ENCODE results near the gene MAPRE2.
"Not testable (repeated sequence)": the region's sequence is repeated elsewhere in the genome, so short reads cannot be mapped to it uniquely, and the experiment has no call there.

The MAPRE2 gene

DNA sequence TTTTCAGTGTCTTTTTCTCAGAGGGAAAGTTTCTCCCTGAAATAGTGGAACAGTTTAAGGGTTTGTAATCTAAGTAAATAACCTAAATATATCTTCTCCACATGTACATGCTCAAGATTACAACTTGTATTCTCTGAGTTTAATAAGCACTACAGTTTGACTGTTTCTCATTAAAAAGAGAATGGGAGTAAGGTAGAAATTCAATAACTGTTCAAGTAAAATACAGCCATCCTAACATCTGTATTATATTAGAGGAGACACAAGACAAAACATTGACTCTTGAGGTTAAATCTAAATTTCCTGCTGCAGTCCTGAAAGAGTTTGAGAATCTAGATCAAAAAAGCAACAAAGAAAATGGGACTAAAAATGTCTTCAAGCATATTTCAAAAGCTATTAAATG, 126.6 kb downstream of the MAPRE2 start:
- DNase-seq (ENCODE audit: extremely low spot score, insufficient read length, low read depth) (no peak), FAIRE-seq (no peak)

DNA sequence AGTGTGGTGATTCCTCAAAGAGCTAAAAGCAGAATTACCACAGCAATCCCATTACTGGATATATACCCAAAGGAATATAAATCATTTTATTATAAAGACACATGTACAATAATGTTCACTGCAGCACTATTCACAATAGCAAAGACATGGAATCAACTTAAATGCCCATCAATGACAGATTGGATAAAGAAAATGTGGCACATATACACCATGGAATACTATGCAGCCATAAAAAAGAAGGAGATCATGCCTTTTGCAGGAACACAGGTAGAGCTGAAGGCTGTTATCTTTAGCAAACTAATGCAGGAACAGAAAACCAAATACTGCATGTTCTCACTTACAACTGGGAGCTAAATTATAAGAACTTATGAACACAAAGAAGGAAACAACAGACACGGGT, 129.1 kb downstream of the MAPRE2 start:
- DNase-seq (ENCODE audit: extremely low spot score, insufficient read length, low read depth); FAIRE-seq: not testable (repeated sequence)

DNA sequence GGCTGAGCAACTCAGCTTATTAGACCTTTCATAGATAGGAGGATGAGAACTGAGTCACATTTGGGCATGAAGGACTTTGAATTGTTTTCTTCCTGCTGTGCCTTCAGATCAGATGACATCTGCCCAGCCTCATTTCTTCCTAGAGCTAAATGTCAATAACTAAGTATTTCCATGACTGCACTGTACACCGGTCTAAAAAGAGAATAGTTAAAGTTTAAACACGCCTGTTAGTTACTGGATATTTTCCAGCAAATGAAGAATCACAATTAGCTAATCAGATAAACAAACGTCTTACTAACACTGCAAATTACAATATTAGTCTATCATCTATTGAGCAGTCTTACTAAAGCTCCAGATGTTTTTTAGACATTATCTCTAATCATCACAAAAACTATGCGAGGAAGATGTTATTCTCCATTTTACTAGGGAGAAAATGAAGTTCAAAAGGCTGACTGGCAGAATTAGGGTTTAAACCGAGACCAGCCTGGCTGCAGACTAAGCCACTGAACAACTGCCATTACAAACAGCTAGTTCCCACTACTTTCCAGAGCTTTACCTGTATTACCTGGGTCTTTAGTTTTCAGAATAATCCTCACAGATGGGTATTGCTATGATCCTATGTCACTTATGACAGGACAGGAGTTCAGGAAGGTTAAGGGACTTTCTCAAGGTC, 130.2 kb downstream of the MAPRE2 start:
- DNase-seq (ENCODE audit: extremely low spot score, insufficient read length, low read depth) (no peak), FAIRE-seq (no peak)

DNA sequence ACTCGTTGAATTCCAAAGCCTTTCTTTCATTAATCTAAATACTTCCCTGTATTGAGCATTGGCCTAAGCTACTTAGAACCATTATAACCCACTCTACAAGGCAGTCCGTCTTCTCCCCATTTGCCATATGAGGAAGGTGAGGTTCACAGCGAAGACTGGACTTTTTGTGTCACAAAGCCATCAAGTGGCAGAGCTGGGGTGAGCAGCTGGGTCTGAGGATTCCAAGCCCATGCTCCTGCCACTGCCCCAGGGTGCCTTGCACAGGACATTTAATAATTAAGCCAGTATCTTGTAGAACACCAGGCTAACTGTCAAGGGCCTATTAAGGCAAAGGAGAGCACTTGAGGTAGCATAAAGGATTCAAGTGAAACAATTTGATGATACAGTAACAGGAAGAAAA, 130.8 kb downstream of the MAPRE2 start:
- FAIRE-seq (no peak), DNase-seq (ENCODE audit: extremely low spot score, insufficient read length, low read depth) (no peak)

DNA sequence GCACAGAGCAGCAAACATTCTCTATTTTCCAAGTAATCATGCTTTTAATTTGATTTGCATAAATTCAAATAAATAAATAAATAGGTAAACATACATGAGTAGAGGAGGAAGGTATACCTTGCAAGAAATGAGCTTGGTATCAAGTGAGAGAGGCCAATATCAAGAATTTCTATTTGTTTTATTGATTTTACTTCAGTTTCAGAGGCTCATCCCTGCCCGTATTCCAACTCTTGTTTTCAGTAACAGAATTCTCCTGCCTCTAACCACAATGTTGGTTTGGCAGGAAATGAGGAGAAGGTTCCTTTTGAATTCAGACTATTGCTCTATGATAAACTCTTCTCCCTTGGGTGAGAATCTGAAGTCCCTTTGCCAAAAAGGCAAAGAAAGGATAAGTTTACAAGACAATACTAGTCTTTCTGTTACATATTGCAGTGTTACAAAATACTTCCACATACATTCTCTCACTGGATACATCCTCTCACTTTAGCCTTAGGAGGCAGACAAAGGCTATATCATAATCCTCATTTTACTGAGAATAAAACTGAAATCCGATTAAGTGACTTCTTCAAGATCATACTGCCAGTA, 131.3 kb downstream of the MAPRE2 start:
- FAIRE-seq (no peak), DNase-seq (ENCODE audit: extremely low spot score, insufficient read length, low read depth) (no peak)

DNA sequence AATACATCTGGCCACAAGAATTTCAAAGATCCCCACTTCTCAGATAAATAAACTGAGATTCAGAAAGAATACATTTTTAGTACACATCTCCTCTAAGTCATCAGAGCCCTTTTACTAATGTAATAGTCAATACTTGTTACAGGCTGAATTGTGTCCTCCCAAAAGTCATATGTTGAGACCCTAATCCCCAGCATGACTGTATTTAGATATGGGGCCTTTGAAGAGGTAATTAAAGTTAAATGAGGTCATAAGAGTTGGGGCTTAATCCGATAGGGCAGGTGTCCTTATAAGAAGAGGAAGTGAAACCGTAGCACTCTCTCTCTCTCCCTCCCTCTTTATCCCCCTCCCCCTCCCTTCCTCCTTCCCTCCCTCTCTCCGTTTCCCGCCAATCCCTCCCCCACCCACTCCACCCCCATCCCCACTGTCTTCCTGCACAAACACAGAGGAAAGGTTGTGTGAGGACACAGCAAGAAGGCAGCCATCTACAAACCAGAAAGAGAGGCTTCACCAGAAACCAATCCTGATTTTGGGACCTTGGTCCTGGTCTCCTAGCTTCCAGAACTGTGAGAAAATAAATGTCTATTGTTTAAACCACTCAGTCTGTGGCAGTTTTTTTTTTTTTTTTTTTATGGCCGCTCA, 133.0 kb downstream of the MAPRE2 start:
- no peak for FAIRE-seq

DNA sequence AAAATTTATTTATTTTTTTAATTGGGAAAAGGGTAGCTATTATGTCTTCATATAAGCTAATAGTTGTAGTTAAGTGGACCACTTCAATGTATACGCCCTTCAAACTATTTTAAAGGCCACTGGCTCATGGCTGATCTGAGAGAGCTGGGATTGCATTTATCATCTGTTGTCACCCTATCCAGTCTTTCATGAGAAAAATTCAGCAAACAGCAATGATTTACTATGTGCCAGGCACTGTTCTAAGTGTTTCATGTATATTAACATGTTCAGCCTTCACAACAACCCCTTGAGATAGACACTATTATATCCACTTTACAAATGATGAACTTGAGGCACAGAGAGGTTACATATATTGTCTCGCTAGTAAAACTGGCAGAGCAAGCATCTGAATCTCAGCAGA, 133.5 kb downstream of the MAPRE2 start:
- FAIRE-seq (no peak), DNase-seq (ENCODE audit: extremely low spot score, insufficient read length, low read depth) (no peak)

More for the DNA sequence above, 133.0 kb downstream of the MAPRE2 start:
- DNase-seq (ENCODE audit: extremely low spot score, insufficient read length, low read depth), result no peak

DNA sequence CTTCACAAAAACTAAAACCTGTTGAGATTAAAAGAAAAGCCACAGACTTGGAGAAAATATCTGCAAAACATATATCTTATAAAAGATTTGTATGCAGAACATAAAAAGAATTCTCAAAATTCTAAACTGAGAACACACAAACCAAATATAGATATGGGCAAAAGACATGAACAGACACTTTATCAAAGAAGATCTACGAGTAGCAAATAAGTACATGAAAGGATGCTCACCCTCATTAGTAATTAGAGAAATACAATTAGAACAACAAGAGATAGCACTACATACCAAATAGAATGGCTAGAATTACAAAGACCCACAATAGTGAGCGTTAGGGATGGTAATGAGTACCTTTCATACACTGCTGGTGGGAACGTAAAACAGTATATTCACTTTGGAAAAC, 135.7 kb downstream of the MAPRE2 start:
- FAIRE-seq (no peak), DNase-seq (ENCODE audit: extremely low spot score, insufficient read length, low read depth) (no peak)

DNA sequence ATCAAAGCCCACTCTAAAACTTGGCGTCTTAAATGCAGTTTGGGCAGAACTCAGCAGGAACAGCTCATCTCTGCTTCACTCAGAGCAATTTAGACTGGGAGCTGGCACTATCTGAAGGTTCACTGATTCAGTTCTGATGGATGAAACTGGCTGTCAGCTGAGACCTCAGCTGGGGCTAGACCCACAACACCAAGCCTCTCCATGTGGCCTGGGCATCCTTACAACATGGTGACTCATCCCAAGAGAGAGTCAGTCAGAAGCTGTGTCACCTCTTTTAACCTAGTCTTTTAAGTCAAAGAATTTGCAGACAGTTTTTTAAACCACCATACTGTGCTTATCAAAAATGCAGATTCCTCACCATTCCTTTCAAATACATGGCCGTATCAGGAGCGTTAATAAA, 137.0 kb downstream of the MAPRE2 start:
- DNase-seq (ENCODE audit: extremely low spot score, insufficient read length, low read depth) (no peak), FAIRE-seq (no peak)

DNA sequence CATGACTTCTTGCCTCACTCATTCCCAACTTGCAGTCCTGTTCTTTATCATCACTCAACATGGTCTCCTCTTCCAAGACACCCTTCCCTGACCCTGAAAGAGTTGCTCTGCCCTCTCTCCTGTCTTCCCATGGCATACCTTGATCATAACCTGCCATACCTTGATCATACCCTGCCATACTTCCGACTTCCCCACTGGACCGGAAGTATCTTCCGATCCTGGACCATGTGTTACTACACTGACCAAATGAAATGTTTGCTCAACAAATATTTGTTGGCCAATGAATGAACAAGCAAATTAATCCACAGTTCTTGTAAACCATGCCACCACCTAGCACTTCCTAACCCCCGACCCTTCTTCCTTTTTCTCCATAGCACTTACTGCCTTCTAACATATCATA, 138.7 kb downstream of the MAPRE2 start:
- FAIRE-seq (no peak), DNase-seq (ENCODE audit: extremely low spot score, insufficient read length, low read depth) (no peak)

DNA sequence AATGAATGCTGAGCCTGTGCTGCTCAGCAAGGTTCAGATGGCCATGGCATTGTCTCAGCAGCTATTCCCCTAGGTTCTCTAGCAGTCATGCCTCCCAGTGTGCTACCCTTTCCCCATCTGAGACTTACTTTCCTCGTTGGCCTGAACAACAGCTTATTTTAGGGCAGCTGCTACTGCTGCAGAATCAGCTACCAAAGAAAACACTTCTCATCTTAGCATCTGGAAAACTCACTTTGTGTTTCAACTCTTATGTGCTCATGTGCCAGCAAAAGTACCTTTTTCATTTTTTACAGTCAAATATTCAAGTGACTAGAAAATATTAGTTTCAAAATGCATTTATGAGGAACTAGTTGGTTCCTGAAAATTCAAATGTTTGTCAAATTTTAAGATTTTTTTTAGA, 139.2 kb downstream of the MAPRE2 start:
- no peak for DNase-seq (ENCODE audit: extremely low spot score, insufficient read length, low read depth)
- no peak for FAIRE-seq

DNA sequence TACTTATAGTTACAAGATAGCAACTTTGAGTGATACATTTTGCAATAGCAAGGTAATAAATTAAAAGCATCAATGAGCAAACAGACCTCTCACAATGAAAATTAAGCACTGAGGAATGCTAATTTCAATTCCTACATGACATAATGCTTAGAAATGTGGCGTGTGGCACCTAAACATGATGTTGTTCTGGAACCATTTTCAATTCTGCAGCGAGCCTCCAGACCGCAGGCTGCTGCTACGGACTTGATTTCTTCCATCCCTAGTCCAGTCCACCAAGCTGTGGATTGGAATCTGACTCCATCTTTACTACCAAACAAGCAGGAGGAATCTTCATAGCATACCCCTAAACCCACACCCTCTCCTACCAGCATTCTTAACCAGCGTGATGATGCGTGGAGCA, 140.9 kb downstream of the MAPRE2 start:
- DNase-seq (ENCODE audit: extremely low spot score, insufficient read length, low read depth), result no peak

DNA sequence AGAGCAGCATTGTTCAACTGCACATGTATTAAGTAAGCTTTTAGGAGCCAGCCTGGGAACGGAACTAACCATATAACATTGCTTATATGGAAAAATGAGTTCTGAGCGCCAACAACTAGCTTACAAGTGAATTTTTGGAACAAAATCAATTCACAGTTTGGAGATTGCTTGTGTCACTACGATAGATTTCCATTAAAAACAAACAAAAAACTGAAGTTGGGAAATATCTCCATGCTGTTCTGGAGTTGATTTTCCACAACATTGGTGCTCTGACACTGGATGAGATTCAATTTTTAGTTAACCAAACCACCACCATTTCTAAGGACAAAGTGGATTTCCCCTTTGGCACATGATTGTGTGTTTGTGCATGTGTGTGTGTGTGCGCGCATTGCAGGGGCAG, 142.7 kb downstream of the MAPRE2 start:
- FAIRE-seq (no peak), DNase-seq (ENCODE audit: extremely low spot score, insufficient read length, low read depth) (no peak)

More for the DNA sequence above, 140.9 kb downstream of the MAPRE2 start:
- no peak for FAIRE-seq

DNA sequence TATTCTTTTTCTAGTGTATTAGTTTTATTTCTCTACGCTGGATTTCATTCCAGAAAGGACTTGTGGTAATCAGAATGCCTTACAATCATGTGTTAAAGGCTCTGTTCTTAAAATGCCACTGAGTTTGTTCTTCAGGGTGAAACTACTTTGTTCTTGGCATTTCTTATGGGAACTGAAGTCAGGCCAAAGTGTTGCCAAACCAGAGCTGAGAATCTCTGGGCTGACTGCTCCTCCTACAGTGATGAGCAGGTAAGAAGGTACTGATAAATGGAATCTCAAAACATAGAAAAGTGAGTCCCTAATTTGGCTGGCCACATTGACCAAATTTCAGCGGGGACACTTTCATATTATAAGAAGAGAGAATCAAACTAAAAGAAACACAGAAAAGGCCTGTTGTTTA, 144.6 kb downstream of the MAPRE2 start:
- no peak for DNase-seq (ENCODE audit: extremely low spot score, insufficient read length, low read depth)
- no peak for FAIRE-seq

DNA sequence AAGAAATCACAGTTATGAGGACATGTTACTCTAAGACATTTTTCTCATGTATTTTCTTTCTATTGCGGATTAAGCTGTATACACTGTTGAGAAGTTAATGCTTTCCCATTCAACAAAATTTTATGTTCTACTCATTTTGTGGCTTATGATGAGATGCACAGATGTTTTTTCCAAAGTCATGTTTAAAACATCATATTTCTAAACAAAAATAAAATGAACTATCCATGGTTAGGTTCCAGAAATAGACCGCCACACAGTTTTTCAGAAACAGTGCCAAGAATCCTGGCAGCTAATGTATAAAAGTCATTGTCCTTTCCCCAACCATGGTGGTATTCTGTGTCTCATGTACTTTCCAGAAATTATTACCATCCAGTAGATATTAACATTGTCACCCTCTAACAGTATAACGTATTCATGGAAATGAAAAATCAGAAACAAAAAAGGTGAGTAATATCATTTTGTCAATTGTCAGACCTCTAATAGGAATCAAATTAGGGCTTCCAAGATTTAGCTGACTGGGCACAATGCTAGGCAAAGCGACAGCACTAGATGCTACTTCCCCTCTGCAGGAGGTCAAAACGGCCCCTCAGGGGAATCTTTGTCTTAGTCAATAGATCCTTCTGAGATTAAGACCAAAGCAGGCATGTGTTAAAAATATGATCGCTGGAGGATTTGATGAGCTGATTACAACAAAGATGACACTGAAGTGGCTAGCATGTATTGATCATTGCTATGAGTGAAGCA, 145.2 kb downstream of the MAPRE2 start:
- FAIRE-seq (no peak), DNase-seq (ENCODE audit: extremely low spot score, insufficient read length, low read depth) (no peak)

DNA sequence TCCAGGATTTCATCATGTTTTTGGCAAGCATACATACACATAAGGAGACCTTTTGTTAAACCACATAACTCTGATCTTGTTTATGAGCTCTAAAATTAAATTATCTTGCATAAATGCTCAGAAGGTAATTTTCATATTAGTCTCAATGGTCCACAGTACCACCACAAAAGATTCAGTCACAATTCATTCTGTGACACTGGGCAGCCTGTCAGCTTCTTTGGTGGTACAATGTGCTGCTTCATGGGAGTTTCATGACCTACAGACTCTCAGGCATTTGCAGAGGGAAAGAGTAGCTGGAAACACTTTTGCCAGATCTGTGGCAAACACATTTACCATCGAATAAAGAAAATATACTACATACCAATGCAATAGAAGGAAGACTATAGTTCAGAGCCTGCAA, 148.3 kb downstream of the MAPRE2 start:
- FAIRE-seq (no peak), DNase-seq (ENCODE audit: extremely low spot score, insufficient read length, low read depth) (no peak)

DNA sequence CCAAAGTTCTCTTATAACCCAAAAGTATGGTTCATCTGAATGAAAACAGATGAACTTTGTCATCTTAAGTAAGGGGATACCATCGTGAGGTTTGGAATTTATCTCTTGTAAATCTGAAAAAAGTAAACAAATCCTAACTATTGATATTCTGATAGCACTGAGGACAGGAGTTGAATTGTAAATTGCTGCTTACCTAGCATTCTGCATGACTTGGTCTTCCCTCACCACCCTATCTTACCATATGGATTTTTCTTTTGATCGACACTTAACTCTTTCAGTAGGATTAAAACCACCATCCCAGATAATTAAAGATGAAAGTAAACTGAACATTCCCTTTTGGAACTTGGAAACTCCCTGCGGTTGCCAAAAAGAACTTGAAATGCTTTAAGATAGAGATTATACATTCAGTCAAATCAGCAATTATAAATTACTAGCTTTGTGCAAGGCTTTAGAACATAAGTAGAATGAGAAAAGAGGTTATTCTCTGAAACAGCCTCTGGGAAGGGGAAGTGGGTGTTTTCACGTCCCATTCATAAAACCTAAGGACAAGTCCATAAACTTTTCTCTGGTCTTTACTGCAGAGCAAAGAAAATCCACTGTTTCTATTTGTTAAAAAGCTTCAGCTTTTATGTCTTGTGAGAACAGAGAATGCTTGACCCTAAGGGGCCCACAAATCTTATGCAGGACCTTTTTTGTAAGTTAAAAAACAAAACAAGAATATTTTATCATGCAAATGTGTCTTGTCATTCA, 149.9 kb downstream of the MAPRE2 start:
- FAIRE-seq, result no peak
- no peak for DNase-seq (ENCODE audit: extremely low spot score, insufficient read length, low read depth)

DNA sequence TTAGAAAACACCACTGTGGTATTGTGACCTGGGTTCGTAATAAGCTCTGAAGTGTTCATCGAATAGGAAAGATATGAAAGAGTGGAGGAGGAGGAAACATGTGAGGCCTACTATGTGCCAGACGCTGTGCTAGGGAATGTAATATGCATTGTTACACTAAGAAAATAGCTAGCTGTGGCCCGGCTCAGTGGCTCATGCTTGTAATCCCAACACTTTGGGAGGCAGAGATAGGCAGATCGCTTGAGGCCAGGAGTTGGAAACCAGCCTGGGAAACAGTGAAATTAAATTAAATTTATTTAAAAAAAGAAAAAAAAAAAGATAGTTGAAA, 150.4 kb downstream of the MAPRE2 start:
- FAIRE-seq (no peak), DNase-seq (ENCODE audit: extremely low spot score, insufficient read length, low read depth) (no peak)

DNA sequence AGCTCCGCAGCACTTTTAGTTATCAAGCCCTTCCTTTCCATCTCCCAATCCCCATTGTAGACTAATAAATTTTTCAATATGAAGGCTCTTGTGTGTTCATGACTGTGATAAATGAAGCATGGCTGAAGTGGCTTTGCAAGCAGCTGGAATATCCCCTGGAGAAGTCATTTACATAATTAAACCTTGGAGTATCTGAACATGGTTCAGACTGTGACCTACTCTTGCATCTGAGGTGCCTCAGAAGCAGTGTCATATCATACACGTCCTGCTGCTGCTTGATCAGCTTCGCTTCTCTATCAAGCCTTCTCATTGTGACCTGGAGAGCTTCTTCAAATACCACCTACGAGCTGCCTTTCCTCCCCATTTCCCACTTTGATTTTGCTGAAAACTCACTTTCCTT, 151.2 kb downstream of the MAPRE2 start:
- DNase-seq (ENCODE audit: extremely low spot score, insufficient read length, low read depth), result no peak
- FAIRE-seq, result no peak
